Stimulated activated CD8-positive, alpha-beta memory T cell treated with anti-CD3 and anti-CD28 coated beads, Interleukin-4, amount 100 ng/mL, for 48 hours (primary cell): ENCODE data around the gene FOLR3.
"Not testable (repeated sequence)": the region's sequence is repeated elsewhere in the genome, so short reads cannot be mapped to it uniquely, and the experiment has no call there.

ENCODE experiments used
- DNase-seq: peaks from one replicate; pipeline ENCODE4 v3.0.0-alpha.2; 2020

FOLR3 gene

DNA sequence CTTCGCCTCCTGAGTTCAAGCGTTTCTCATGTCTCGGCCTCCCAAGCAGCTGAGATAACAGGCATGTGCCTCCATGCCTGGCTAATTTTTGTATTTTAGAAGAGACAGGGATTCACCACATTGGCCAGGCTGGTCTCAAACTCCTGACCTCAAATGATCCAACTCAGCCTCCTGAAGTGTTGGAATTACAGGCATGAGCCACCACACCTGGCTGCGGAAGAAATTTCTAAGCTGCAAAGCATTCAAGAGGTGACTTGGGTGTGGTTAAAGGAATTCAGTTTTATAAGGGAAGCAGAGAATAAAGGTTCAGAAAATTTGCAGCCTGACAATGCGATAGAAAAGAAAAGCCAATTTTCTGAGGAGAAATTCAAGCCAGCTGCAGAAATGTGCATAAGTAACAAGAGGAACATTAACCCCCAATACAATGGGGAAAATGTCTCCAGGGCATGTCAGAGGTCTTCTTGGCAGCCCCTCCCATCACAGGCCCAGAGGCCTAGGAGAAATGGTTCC, 33.6 kb downstream of the FOLR3 start:
- DNase-seq, result not testable (repeated sequence)

DNA sequence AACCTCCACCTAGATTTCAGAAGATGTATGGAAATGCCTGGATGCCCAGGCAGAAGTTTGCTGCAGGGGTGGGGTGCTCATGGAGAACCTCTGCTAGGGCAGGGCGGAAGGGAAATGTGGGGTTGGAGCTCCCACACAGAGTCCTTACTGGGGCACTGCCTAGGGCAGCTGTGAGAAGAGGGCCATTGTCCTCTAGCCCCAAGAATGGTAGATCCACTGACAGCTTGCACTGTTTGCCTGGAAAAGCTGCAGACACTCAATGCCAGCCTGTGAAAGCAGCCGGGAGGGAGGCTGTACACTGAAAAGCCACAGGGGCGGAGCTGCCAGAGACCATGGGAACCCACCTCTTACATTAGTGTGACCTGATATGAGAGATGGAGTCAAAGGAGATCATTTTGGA, 34.2 kb downstream of the FOLR3 start:
- DNase-seq, result not testable (repeated sequence)

DNA sequence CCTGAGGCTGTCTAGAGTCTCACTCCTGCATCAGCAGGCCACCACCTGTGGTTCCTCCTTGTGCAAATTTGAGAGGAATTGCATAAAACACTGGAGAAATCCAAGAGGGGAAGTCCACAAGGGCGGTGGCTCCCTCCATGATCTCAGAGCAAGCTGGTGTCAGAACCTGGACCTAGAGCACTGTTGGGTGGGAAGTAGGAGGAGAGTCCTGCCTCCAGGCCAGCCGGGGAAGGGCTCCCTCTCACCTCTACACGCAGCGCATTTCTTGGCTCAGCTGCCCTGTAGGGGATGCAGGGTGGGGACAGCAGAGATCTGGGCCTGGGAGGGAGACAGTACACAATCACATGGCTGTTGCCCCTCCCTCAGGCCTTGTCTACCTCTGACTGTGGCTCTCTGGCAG, 36.5 kb downstream of the FOLR3 start:
- not testable (repeated sequence) for DNase-seq

DNA sequence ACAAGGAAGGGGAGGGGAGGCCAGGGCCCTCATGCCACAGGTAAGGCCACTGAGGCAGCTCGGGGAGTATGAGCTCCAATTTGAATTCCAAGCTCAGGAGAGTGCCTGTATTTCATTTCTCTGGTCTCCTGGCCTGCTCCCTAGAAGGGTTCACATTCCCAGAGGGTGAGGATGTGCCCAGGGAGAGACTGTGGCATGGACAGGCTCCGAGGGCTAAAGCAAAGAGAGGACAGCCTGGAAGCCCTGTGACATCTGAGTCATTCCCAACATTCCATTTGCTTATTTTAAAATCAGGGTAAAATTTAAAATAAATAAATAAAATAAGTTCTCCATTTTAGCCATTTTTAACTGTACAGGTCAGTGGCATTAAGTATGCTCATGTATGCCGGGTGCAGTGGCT, 37.8 kb downstream of the FOLR3 start:
- no peak for DNase-seq

DNA sequence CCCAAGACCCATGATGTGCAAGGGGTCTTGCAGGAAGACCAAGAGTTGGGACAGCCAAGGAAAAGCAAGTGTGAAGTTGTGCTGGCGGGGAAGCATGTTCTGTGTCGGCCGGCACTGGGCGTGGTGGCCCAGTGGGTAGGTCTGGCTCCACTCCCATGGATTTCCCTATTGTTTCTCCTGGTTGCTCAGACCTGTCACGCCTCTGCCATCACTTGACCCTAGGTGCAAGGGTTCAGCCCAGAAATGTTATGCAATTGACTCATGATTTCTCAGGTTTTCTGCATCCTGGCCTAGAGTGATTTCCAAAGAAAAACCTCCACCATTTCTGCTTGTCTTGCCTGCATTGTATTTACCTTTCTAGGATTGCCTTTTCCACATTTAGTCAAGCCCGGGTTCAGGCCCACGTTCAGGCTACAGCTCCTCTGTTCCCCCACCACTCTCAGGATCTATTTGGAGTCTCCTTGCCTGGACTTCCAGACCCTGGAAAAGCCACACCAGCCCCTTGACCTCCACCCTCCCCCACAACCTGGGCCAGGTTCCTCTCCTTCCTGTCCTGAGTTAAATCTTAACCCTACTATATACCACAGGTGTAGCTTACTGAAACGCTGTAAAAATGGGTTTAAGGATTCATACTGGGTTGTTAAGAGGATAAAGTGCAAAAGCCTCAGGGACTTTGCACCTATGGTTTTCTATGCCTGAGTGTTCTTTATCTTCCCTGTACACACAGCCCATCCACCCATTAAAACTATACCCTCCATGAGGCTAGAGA, 39.0 kb downstream of the FOLR3 start:
- no peak for DNase-seq

DNA sequence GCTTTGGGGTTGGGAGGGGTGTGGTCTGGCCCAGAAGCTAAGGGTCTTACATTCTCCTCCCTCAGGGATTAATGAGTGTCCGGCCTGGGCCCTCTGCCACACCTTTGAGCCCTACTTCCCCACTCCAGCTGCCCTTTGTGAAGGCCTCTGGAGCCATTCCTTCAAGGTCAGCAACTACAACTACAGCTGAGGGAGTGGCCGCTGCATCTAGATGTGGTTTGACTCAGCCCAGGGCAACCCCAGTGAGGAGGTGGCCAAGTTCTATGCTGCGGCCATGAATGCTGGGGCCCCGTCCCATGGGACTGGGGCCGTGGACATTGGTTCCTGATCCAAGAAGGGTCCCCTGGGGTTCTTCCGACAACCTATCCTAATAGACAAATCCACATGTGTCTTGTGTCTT, 42.1 kb downstream of the FOLR3 start:
- DNase-seq, result no peak

DNA sequence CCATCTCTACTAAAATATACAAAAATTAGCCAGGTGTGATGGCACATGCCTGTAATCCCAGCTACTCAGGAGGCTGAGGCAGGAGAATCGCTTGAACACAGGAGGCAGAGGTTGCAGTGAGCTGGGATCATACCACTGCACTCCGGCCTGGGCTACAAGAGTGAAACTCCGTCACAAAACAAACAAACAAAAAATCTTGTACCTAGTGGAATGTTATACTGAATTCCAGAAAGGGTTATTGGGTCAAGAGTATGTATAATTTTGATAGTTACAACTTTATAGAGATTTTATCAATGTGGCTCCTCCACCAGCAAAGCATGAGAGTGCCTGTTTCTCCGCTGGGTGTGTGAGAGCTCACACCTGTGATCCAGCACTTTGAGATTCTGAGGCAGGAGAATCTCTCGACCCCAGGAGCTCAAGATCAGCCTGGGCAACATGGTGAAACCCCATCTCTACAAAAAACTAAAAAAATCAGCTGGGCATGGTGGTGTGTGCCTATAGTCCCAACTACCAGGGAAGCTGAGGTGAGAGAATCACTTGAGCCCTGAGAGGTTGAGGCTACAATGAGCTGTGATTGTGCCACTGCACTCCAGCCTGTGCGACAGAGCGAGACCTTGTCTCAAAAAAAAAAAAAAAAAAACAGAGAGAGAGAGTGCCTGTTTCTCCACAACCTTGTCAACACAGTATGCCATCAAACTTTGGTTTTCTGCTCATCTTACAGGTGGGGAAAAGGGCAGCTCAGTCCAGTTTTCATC, 43.7 kb downstream of the FOLR3 start:
- no peak for DNase-seq

DNA sequence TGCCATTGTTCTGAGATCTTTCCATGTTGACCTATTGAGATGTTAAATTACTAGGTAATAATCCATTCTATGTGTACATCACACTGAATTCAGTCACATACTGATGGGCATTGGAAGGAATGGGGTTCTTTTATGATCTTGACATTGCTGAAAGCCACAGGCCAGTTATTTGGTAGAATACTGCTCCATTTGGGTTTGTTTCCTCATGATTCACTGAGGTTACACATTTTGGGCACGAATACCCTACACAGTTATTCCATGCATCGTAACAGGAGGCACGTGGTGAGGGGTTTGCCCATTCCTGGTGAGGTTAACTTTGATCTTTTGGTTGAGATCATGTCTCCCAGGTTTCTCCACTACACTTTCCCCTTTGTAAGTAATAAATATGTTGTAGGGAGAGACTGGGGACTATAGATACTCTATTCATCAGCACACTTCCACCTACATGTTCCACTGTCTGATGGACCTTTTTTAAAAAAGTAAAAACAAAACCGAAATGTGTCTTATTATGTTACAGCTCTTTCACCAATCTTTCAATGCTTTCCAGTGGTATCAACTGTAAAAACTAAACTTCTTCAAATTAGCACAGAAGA, 44.4 kb downstream of the FOLR3 start:
- DNase-seq, result no peak

DNA sequence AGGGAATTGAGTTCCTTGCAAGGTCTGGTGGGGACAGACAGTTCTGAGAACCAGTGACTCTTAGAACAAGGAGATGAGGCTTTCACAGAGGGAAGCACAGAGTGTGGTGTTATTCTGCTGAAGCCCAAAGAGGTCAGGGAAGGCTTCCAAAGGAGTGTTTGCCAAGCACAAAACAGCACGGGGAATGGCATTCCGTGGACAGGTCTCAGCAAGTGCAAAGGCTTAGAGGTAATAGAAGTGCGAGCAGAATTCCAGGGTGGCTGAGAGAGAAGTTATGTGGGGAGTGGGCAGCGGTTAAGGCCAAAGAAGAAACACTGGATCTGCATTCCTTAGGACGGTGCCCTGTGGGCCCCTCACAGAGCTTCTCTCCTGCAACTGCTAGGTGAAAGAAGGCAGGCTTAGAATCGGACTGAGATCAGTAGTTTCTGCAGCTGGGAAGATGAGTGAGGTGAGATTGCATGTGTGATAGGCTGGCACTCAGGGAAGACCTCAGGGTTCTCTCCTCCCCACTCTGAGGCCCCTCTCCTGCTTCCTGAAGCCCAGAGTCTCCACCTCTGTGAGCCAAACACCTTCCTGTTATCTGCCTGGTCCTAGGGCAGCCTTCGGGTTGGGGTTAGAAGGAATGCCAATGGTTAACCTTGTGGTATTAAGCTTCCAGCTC, 45.5 kb downstream of the FOLR3 start:
- DNase-seq, result not testable (repeated sequence)

DNA sequence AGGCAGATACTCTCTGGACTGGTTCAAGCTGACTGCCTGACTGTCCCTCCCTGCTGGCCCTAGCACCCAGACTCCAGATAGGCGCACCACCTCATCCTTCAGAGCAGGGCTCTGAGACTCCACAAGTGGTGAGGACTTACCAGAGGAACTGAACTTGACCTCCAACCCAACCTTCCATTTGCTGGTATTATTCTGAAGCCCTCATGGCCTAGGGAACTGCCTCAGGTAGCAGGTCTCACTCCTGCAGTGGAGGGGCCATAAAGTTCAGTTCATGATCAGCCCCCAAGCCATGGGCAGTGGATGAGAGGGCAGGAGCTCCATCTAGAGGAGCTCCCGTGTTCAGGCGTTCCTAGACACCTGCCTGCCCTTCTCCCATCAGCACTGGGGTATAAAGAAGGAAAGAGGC, 46.0 kb downstream of the FOLR3 start:
- DNase-seq, result not testable (repeated sequence)

DNA sequence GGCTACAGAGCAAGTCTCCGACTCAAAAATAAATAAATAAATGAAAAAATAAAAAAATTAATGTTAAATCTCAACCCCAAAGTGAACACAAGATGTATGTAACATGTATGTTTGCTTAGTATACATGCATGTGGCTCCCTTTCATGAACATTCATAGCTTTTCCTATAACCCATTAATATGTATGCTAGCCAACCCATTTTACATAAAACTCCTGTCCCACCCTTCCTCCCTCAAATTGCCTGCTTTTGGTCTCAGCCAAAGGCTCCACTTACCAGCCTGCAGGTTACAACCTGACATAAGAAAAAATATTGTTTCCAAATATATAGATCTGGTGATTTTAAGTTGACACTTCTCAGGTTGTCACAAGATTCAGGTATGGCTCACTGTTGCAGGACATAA, 52.7 kb downstream of the FOLR3 start:
- DNase-seq, result no peak
